ENCODE measurements around the gene RALA. TPM values are rescaled to one million over a fixed set of nuclear protein-coding genes. Genes with fewer than 3 reads are reported as not detected.

Gene RALA
- total and polyA plus RNA-seq, 4 donors, result 5.7 to 18.8 (median 9.2) TPM

DNA sequence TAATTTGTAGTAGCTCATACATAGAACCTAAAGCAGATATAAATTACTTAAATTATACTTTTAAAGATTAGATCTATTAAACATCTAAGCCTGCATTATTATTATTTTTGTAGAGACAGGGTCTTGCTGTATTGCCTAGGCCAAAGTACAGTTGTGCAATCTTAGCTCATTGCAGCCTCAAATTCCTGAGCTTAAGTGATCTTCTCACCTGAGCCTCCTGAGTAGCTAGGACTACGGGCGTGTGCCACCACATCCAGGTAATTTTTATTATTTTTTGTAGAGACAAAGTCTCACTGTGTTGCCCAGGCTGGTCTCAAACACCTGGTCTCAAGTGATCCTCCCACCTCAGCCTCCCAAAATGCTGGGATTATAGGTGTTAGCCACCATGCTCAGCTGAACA is 46.7 kb downstream of the RALA start:
- TF ChIP-seq RXRA (IDR thresholded peaks at IDR 0.05) (no peak), FOXA2 (IDR thresholded peaks at IDR 0.05) (no peak), SP1 (IDR thresholded peaks at IDR 0.05) (no peak), NR2F2 (IDR thresholded peaks at IDR 0.05) (no peak), HNF4A (conservative IDR thresholded peaks at IDR 0.05) (no peak)
- TF ChIP-seq, protein P1, sequence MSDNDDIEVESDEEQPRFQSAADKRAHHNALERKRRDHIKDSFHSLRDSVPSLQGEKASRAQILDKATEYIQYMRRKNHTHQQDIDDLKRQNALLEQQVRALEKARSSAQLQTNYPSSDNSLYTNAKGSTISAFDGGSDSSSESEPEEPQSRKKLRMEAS (IDR thresholded peaks at IDR 0.05), result no peak
- H3K9me3 ChIP-seq (ENCODE audit: control insufficient read depth in 4 of 4, low read length in 3 of 4), result no peaks in the 10 kb centered on the region
- WGBS, result 95% methylated on average over 2 of the region's 2 CpGs
- no peak overlapping the region for H3K9ac ChIP-seq (ENCODE audit: low read depth in 1 of 2, low read length in 2 of 2)
- peaks cover 0 to 2% (median 0%) of the 10 kb centered on the region in 4 donors for H3K36me3 ChIP-seq (ENCODE audit: control insufficient read depth in 4 of 4, insufficient read depth in 3 of 4, low read depth in 1 of 4, low read length in 3 of 4)
- H3K4me3 ChIP-seq (ENCODE audit: low read depth in 1 of 3, low read length in 3 of 3), result no peak overlapping the region
- H3K27ac ChIP-seq (ENCODE audit: low read depth in 1 of 2, low read length in 2 of 2), result no peak overlapping the region
- peaks cover 0 to 2% (median 0%) of the 10 kb centered on the region in 4 donors for H3K4me1 ChIP-seq (ENCODE audit: control insufficient read depth in 4 of 4, insufficient read depth in 4 of 4, low read length in 3 of 4)
- DNase-seq (ENCODE audit: low spot score), result no peak
- no peaks in the 10 kb centered on the region for H3K27me3 ChIP-seq (ENCODE audit: control insufficient read depth in 4 of 4, insufficient read depth in 4 of 4, low read length in 3 of 4)

DNA sequence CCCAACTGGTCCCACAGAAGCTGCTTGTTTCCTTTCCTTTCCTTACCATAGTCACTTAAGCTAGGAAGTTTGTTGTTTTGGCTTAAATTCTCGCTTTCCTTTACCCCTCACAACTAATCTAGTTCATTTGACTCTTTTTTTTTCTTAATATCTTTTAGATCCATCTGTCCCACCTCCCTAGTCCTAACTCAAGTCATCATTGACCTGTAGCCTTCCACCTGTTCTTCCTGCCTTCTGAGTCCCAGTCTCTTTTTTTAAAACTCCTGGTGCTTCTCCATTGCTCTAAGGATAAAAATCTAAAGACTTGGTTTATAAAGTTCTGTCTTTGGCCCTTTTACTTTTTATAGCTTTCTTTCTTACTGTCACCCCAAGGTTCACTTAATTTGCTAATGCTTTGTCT is 47.6 kb downstream of the RALA start:
- Histone ChIP-seq H3K4me3 (ENCODE audit: low read depth in 1 of 3, low read length in 3 of 3) (no peak overlapping the region), H3K9me3 (ENCODE audit: control insufficient read depth in 4 of 4, low read length in 3 of 4) (no peaks in the 10 kb centered on the region), H3K36me3 (ENCODE audit: control insufficient read depth in 4 of 4, insufficient read depth in 3 of 4, low read depth in 1 of 4, low read length in 3 of 4) (peaks cover 0 to 2% (median 0%) of the 10 kb centered on the region in 4 donors), H3K27me3 (ENCODE audit: control insufficient read depth in 4 of 4, insufficient read depth in 4 of 4, low read length in 3 of 4) (no peaks in the 10 kb centered on the region), H3K9ac (ENCODE audit: low read depth in 1 of 2, low read length in 2 of 2) (no peak overlapping the region), H3K4me1 (ENCODE audit: control insufficient read depth in 4 of 4, insufficient read depth in 4 of 4, low read length in 3 of 4) (peaks cover 0 to 2% (median 0%) of the 10 kb centered on the region in 4 donors), H3K27ac (ENCODE audit: low read depth in 1 of 2, low read length in 2 of 2) (no peak overlapping the region)
- no peak for DNase-seq (ENCODE audit: low spot score)
- TF ChIP-seq, protein P2, sequence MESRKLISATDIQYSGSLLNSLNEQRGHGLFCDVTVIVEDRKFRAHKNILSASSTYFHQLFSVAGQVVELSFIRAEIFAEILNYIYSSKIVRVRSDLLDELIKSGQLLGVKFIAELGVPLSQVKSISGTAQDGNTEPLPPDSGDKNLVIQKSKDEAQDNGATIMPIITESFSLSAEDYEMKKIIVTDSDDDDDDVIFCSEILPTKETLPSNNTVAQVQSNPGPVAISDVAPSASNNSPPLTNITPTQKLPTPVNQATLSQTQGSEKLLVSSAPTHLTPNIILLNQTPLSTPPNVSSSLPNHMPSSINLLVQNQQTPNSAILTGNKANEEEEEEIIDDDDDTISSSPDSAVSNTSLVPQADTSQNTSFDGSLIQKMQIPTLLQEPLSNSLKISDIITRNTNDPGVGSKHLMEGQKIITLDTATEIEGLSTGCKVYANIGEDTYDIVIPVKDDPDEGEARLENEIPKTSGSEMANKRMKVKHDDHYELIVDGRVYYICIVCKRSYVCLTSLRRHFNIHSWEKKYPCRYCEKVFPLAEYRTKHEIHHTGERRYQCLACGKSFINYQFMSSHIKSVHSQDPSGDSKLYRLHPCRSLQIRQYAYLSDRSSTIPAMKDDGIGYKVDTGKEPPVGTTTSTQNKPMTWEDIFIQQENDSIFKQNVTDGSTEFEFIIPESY (IDR thresholded peaks at IDR 0.05), result no peak
- no peak for TF ChIP-seq GABPA (IDR thresholded peaks at IDR 0.05 in 1 of 2, conservative IDR thresholded peaks at IDR 0.05 in 1 of 2)
- no peak for TF ChIP-seq EGR1 (IDR thresholded peaks at IDR 0.05; ENCODE audit: low read depth in 2 of 2)
- no peak for TF ChIP-seq JUND (IDR thresholded peaks at IDR 0.05)
- TF ChIP-seq SP1 (IDR thresholded peaks at IDR 0.05), result no peak
- no peak for TF ChIP-seq HNF4G (IDR thresholded peaks at IDR 0.05)
- TF ChIP-seq, protein P3, sequence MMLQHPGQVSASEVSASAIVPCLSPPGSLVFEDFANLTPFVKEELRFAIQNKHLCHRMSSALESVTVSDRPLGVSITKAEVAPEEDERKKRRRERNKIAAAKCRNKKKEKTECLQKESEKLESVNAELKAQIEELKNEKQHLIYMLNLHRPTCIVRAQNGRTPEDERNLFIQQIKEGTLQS (IDR thresholded peaks at IDR 0.05), result no peak
- TF ChIP-seq YY1 (IDR thresholded peaks at IDR 0.05), result no peak
- no peak for TF ChIP-seq FOXA1 (IDR thresholded peaks at IDR 0.05)
- TF ChIP-seq, protein P4, sequence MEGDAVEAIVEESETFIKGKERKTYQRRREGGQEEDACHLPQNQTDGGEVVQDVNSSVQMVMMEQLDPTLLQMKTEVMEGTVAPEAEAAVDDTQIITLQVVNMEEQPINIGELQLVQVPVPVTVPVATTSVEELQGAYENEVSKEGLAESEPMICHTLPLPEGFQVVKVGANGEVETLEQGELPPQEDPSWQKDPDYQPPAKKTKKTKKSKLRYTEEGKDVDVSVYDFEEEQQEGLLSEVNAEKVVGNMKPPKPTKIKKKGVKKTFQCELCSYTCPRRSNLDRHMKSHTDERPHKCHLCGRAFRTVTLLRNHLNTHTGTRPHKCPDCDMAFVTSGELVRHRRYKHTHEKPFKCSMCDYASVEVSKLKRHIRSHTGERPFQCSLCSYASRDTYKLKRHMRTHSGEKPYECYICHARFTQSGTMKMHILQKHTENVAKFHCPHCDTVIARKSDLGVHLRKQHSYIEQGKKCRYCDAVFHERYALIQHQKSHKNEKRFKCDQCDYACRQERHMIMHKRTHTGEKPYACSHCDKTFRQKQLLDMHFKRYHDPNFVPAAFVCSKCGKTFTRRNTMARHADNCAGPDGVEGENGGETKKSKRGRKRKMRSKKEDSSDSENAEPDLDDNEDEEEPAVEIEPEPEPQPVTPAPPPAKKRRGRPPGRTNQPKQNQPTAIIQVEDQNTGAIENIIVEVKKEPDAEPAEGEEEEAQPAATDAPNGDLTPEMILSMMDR (IDR thresholded peaks at IDR 0.05; ENCODE audit: low read depth, low read length, missing input control), result no peak
- TF ChIP-seq RXRA (IDR thresholded peaks at IDR 0.05), result no peak
- no peak for TF ChIP-seq FOXA2 (IDR thresholded peaks at IDR 0.05)
- TF ChIP-seq, protein P1 (IDR thresholded peaks at IDR 0.05), result no peak
- TF ChIP-seq RAD21 (IDR thresholded peaks at IDR 0.05), result no peak
- 47% methylated on average over 1 of the region's 1 CpG for WGBS

All from liver (tissue), 9 donors.